Stimulated activated CD4-positive, alpha-beta T cell treated with anti-CD3 and anti-CD28 coated beads, Interleukin-15, amount 100 ng/mL, for 24 hours (primary cell): ENCODE measurements around the gene CPLANE2.
"Not testable (repeated sequence)": the region's sequence is repeated elsewhere in the genome, so short reads cannot be mapped to it uniquely, and the experiment has no call there.

Experiments
- DNase-seq: peaks from one replicate; pipeline ENCODE4 v3.0.0-alpha.2; 2020

Gene CPLANE2

GRCh38 chr1:16248603-16249516 lies 11.9 kb upstream of the CPLANE2 start:
- no peak for DNase-seq

- no peak for DNase-seq
These were observed 11.0 kb upstream of the CPLANE2 start for GRCh38 chr1:16248007-16248436.

DNA sequence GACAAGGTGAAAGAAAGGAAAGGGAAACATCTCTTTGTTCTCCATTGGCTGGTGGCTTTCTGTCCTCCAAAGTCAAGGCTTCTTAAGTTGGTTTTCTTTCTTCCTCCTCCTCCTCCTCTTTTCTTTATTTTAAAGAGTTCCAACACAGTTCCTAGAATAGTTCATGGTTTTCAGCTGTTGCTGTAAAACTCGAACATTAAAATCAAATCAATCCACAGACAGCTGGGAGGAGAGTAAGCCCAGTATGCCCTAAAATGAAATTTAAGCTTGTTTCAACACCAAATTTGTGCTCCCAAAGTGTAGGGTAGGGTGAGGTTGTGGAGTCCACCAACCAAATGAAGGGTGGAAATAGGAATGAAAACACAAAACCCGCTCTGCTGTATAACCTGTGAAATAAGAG lies 10.5 kb upstream of the CPLANE2 start:
- DNase-seq = no peak

- no peak for DNase-seq
These were observed 10.0 kb upstream of the CPLANE2 start for GRCh38 chr1:16246961-16247360.

GRCh38 chr1:16246239-16246638 lies 9.3 kb upstream of the CPLANE2 start:
- not testable (repeated sequence) for DNase-seq

DNA sequence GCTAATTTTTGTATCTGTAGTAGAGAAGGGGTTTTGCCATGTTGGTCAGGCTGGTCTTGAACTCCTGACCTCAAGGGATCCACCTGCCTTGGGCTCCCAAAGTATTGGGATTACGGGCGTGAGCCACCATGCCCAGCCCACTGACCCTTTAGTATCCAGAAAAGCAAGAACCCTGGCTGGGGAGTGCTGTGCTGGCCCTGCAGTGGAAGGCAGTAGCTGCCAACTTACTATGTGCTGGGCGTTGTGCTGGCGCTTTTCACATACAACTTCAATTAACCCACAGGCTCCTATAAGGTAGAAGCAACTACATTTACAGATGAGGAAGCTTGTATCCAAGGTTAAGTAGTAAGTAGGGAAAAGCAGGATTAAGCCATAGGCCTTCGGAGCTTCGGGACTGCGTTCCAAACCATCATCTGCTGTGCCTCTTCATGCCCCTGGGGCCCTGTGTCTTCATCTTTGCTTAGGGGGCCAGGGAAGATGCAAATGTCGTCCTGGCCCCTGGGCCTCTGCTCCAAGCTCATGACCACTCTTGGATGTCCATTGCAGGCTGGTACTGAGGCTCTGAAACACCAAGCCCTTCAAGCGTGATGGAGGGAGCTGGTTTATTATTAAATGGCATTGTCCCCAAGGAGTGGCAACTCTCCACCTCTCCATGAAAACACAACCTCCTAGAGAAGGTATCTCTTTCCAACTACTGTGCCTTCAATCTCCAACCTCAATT lies 8.7 kb upstream of the CPLANE2 start:
- no peak for DNase-seq

DNA sequence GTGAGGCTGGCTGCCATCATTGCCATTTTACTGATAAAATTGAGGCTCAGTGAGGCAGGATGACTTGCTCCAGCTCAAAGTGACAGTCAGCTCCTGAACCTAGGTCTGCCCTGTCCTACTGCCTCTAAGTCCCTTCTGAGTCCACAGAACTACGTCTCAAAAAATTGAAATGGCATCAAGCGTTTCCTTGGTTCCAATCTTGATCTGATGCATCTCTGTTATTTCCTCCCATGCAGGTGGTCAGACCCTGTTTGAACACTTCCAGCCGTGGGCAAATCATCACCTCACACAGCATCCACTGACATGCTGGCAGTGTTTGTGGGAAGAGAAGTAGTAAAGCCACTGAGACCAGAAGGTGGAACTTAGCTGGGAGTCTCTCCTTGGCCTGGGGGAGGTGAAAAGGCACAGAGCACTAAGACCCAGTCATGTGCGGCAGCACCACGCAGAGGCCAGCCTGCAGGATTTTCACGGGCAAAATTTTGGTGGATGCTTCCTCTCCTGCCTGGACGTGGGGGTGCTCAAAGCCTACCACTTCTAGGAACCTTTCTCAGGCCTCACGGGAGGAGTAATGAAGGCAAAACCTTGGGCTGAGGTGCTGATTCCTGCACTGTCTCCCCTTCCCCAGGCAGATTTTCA lies 7.8 kb upstream of the CPLANE2 start:
- no peak for DNase-seq

DNA sequence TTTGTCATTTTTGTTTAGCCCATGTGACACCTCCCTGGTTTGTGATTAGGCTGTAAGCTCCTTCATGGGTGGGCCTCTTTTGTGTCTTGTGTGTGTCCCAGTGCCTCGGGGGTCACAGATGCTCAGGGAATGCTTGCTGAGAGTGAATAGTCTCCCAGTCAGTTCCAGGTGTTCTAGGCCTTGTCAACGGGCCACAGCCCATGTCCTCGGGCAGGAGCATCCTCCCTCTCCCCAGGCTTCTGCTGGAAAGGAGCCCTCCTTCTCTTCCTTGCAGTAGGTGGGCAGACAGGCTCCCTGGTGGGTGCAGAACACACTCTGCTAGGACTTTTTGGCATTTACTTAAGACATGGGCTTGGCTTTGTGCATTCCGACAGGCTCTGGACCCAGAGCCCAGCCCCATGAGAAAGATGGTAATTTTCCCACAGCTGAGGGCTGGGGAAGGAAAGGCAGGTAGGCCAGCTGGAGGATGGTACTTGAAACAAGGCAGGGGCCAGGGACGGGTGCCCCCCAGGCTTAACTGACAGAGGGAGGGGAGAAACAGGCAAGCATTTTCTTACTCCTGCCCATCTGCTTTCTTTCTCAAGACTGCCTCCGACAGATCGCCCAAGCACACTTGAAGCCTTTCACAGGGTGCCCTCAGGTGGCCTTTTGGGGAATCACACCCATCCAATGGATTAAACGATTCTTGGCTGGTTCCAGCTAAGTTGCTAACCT lies 7.1 kb upstream of the CPLANE2 start:
- DNase-seq = peak; percentile 82

DNA sequence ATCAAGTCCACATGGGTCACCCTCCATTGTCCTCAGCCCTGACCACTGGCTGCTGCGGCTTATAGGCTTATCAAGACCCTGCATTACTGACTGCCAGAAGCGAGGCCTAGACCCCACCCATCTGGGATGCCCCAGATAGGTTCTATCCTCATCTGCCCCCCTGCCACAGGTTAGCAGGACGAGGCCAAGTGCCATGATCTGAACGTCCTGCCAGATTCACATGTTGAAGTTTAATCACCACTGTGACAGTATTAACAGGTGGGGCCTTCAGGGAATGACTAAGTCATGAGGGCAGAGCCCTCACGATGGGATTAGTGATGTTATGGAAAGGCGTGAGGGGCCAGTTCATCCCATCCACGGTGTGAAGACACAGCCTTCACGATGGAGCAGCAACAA lies 6.2 kb upstream of the CPLANE2 start:
- DNase-seq = no peak

GRCh38 chr1:16242556-16243214 lies 5.7 kb upstream of the CPLANE2 start:
- no peak for DNase-seq

DNA sequence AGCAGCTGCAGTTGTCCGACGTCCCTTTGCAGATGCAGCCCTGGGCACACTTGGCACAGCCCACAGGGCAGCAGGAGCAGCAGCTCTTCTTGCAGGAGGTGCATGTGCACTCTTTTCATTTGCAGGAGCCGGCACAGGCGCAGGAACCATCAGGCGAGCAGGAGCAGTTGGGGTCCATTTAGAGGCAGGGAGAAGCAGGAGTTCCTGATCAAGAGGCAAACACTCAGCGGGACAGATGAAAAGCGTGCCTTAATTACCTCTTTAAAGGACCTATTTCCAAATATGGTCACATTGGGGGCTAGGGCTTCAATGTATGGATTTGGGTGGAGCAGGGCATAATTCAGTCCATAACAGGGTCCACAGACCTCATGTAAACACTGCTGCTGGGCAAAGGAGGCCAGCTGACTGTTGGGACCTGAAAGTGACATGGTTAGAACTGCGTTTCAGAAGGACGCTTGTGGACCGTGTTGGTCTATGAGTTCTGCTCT lies 4.3 kb upstream of the CPLANE2 start:
- DNase-seq = no peak

- DNase-seq = no peak
These were observed 3.0 kb upstream of the CPLANE2 start for GRCh38 chr1:16239972-16240491.

DNA sequence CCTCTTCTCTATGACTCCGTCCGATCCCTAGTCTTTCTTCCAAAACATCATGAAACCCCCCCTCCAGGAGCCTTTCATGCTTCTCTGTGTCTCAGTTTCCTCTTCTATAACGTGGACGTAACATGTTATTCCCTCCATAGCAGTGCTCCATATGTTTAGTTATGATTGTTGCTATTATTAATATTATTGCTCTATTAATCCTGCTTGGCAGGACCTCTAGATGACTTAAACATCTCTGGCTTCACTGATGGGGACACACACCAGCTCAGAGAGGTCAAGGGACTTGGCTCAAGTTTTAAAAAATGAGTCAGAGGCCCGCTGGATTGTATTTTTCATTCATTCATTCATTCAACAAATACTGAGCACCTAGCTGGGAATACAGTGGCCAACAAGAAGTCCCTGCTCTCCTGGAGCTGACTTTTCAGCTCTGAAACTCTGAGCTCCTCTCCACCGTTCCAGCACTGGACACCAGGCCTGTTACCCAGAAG lies 404 bp upstream of the CPLANE2 start:
- DNase-seq = no peak

DNA sequence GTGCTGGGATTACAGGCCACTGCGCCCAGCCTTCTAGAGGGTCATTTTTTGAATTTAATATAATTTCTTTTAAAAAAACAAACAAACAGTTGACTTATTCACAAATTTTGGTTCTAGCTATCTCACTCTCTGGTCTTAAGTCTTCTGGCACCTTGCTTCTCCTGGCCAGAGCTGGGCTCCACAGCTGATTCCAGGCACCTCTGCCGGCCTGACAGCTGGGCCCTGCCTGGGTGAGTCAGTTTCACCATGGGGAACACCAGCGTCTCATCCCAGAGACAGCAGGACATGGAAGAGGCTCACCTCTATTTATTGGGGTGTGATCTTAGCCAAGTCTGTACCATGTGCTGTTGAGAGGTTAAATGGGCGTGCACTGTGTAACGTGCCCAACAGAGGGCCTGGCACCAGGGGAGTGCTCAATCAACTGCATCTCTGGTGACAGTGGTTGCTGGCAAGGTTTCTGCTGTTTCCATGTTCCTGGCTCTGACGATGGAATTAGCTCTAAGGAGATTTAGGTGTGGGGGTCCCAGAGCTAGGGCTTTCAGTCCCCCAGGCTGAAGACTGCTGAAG lies 956 bp downstream of the CPLANE2 start:
- peak; percentile 56 for DNase-seq

GRCh38 chr1:16235347-16235746 lies 1.6 kb downstream of the CPLANE2 start:
- DNase-seq = no peak

DNA sequence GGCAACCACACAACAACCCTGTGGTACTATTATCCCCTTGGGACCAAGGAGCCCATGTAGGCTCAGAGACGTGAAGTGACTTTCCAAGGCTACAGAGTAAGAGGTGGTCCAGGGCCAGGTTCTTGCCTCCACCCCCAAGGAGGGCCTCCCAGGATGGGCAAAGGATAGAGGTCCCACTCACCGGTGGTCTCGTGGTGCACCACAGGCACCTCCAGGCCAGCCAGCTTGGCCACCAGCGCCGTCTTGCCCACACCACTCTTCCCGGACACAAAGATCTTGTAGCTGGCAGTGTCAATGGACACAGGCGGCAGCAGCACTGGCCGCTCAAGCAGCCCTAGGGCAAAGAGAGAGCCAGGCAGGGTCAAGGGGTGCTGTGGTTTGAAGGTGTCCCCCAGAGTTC lies 3.6 kb downstream of the CPLANE2 start:
- no peak for DNase-seq

DNA sequence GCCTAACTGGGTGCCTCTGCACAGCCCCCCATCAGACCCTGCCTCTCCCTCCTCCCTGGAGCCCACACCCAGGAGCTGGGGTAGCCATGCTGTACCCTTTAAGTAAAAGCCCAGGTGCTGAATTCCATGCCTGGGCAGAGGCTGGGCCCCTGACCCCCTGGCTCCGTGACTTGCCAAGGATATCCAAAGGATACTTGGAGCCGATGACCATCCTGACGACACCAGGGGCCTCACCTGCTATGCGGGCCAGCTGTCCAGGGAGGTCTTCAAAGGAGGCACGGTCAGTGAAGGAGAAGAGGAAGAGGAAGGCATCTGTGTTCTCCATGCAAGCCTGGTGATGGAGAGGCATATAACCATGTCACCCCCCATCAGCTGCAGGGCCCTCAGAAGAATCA lies 4.7 kb downstream of the CPLANE2 start:
- DNase-seq = no peak

- no peak for DNase-seq
These were observed 5.4 kb downstream of the CPLANE2 start for GRCh38 chr1:16231331-16232315.

GRCh38 chr1:16230744-16231143 lies 6.2 kb downstream of the CPLANE2 start:
- no peak for DNase-seq
